Spleen (tissue), 13 donors: ENCODE results near the gene NCAPH2. TPM values are rescaled to one million over a fixed set of nuclear protein-coding genes. Genes with fewer than 3 reads are reported as not detected.

Experiments
- DNase-seq: peaks from one replicate; pipeline ENCODE4 v3.0.0-alpha.2; 2020
- H3K27ac ChIP-seq, 8 donors: fragments of 200-600 bp; sonication (generic) in 7 of 8; 1 replicate in 4 of 8; 2 replicates in 4 of 8; pipeline versions ENCODE4 v1.5.0 to v1.8.0; 2016 to 2021; ENCODE audit warnings: inconsistent platforms in 4 of 8, mild to moderate bottlenecking in 4 of 8, moderate library complexity in 1 of 8
- H3K27me3 ChIP-seq, 7 donors: fragments of 200-600 bp; sonication (generic) in 6 of 7; replicated peaks in 1 of 7; 1 replicate in 4 of 7; 2 replicates in 3 of 7; pipeline versions ENCODE4 v1.5.0 to v1.8.0; 2016 to 2021; ENCODE audit warnings: inconsistent platforms in 3 of 7, mild to moderate bottlenecking in 1 of 7
- H3K36me3 ChIP-seq, 6 donors: fragments of 200-600 bp; sonication (generic) in 5 of 6; 1 replicate in 4 of 6; 2 replicates in 2 of 6; pipeline versions ENCODE4 v1.5.0 to v1.8.0; 2016 to 2021; ENCODE audit warnings: inconsistent platforms in 2 of 6
- H3K4me1 ChIP-seq, 6 donors: fragments of 200-600 bp; sonication (generic) in 5 of 6; 1 replicate in 3 of 6; 2 replicates in 3 of 6; pipeline versions ENCODE4 v1.5.0 to v1.8.0; 2016 to 2021; ENCODE audit warnings: inconsistent platforms in 3 of 6
- H3K4me3 ChIP-seq, 8 donors: fragments of 200-600 bp; sonication (generic) in 7 of 8; 1 replicate in 4 of 8; 2 replicates in 4 of 8; pipeline versions ENCODE4 v1.5.0 to v1.8.0; 2016 to 2021; ENCODE audit warnings: inconsistent platforms in 4 of 8, mild to moderate bottlenecking in 4 of 8, moderate library complexity in 2 of 8
- H3K9me3 ChIP-seq, 8 donors: fragments of 200-600 bp; sonication (generic) in 7 of 8; 1 replicate in 4 of 8; 2 replicates in 4 of 8; pipeline versions ENCODE4 v1.5.0 to v1.8.0; 2016 to 2021; ENCODE audit warnings: inconsistent platforms in 4 of 8
- POLR2A ChIP-seq, 3 donors: fragments of 450-650 bp; IDR thresholded peaks; one replicate each; pipeline ENCODE4 v1.5.1; 2017; ENCODE audit warnings: antibody characterized with exemption in 3 of 3, mild to moderate bottlenecking in 1 of 3
- POLR2AphosphoS5 ChIP-seq, 3 donors: sonication (generic); formaldehyde crosslinking; IDR thresholded peaks; one replicate each; pipeline ENCODE4 v1.5.1; 2017; ENCODE audit warnings: antibody characterized with exemption in 3 of 3
- WGBS, 5 donors: extraction: QIAGEN DNeasy Blood & Tissue Kit in 3 of 5; methylation state at CpG; one replicate each; pipeline versions ENCODE4 v1.1.5 to v1.1.7; 2013 to 2018; 5-methylcytosine and 5-hydroxymethylcytosine counted together
- intact Hi-C: fragments of 100-400 bp; cut with DNase I; formaldehyde crosslinking; loops from one replicate; pipeline ENCODE4 v1.15.0; 2023; ENCODE audit warnings: low total_unique reads
- long read RNA-seq, 2 donors: transcript quantifications; one replicate each; lab custom pipeline, GENCODE V29; 2026
- polyA plus RNA-seq, 3 donors: library from polyadenylated mRNA; stranded (reverse); fragments of 200-250 nt; gene quantifications; one replicate each; pipeline ENCODE4 v1.2.1, GENCODE V29; 2013
- total RNA-seq, 7 donors: library from RNA; depleted of rRNA in 3 of 7; stranded (reverse); fragments of >200 nt in 3 of 7; fragmentation: NEBNext Ultra II Directional in 4 of 7; extraction: Animal tissue kit (Norgen Biotek cat#: 25700) in 4 of 7; gene quantifications; one replicate each; pipeline versions ENCODE4 v1.1.0 to v1.2.1, GENCODE V29; 2016 to 2021
- TF ChIP-seq, protein P1 (sequence below), 11 experiments: fragments of 200-600 bp in 7 of 11; fragments of 450-650 bp in 4 of 11; sonication (generic) in 4 of 11; IDR thresholded peaks in 8 of 11; conservative IDR thresholded peaks in 3 of 11; 1 replicate in 7 of 11; 2 replicates in 4 of 11; pipeline versions ENCODE4 v1.4.0 to v1.8.0; 2016 to 2021; ENCODE audit warnings: antibody characterized with exemption in 11 of 11, inconsistent platforms in 4 of 11, mild to moderate bottlenecking in 1 of 11
- donor health status: healthy with polysubstance abuse.
- donor health status: DM: no; HTN: no; CAD: no; lungs with moderate emphysema.
- donor health status: DM: no; HTN: no; CAD: no.
- donor health status: Bipolar disorder and iron deficiency.
- donor health status: healthy.
- donor health status: DM: no; HTN: no; CAD: no.
- donor health status: DM: yes; HTN: yes; CAD: no.

The NCAPH2 gene
- total RNA-seq (10 to 100 TPM; 33.9 to 48.0 (median 38.1) TPM), polyA plus RNA-seq (10 to 100 TPM; 31.4 to 43.1 (median 35.0) TPM)
- long read RNA-seq, donor 1, transcript NCAPH2-205 (20 exons, 2,037 nt) = major isoform, 6 of 6 reads
- long read RNA-seq, donor 1, partial matches to known transcripts = 0 of 6 reads
- long read RNA-seq, donor 1, other reads (novel, unspliced or antisense) = 0 of 6 reads
- long read RNA-seq, donor 2, transcript NCAPH2-205 (20 exons, 2,037 nt) = major isoform, 5 of 6 reads
- long read RNA-seq, donor 2, partial matches to known transcripts = 0 of 6 reads
- long read RNA-seq, donor 2, other reads (novel, unspliced or antisense) = 0 of 6 reads

GRCh38 chr22:50507991-50508884, at the start of gene NCAPH2:
Gene NCAPH2 (plus strand): TSS chr22:50508224. CDS start chr22:50508338, 114 bp downstream.
- peak; percentile 99 for DNase-seq
- Histone ChIP-seq H3K4me3 (peak within 1 kb of the TSS; percentile 63 to 96 (median 84)), H3K36me3 (peaks cover 0 to 56% (median 26%) of the 10 kb centered on the region in 6 donors), H3K4me1 (peaks cover 18 to 60% (median 33%) of the 10 kb centered on the region in 6 donors), H3K27me3 (no peaks in the 10 kb centered on the region), H3K9me3 (no peaks in the 10 kb centered on the region), H3K27ac (peak within 1 kb of the TSS; percentile 82 to 97 (median 93))
- 0 to 2% (median 1%) methylated on average over 21 to 76 of the region's 76 CpGs for WGBS, 5 donors
- intact Hi-C loops = no loop called here
- TF ChIP-seq, protein P1, sequence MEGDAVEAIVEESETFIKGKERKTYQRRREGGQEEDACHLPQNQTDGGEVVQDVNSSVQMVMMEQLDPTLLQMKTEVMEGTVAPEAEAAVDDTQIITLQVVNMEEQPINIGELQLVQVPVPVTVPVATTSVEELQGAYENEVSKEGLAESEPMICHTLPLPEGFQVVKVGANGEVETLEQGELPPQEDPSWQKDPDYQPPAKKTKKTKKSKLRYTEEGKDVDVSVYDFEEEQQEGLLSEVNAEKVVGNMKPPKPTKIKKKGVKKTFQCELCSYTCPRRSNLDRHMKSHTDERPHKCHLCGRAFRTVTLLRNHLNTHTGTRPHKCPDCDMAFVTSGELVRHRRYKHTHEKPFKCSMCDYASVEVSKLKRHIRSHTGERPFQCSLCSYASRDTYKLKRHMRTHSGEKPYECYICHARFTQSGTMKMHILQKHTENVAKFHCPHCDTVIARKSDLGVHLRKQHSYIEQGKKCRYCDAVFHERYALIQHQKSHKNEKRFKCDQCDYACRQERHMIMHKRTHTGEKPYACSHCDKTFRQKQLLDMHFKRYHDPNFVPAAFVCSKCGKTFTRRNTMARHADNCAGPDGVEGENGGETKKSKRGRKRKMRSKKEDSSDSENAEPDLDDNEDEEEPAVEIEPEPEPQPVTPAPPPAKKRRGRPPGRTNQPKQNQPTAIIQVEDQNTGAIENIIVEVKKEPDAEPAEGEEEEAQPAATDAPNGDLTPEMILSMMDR (IDR thresholded peaks at IDR 0.05 in 8 of 11, conservative IDR thresholded peaks at IDR 0.05 in 3 of 11) = peak in 3 of 11 experiments; percentile 3 to 22 (median 8)
- TF ChIP-seq POLR2A (IDR thresholded peaks at IDR 0.05) (peak; percentile 24 to 64 (median 56)), POLR2AphosphoS5 (IDR thresholded peaks at IDR 0.05) (peak; percentile 95 to 98 (median 96))

- no peak for DNase-seq
- H3K4me3 ChIP-seq = no peak overlapping the region
- H3K4me1 ChIP-seq = no peaks in the 10 kb centered on the region
- H3K27me3 ChIP-seq = no peaks in the 10 kb centered on the region
- WGBS, 5 donors = 90 to 95% (median 92%) methylated on average over 22 of the region's 22 CpGs
- TF ChIP-seq, protein P1 (IDR thresholded peaks at IDR 0.05 in 8 of 11, conservative IDR thresholded peaks at IDR 0.05 in 3 of 11) = no peak
- TF ChIP-seq POLR2AphosphoS5 (IDR thresholded peaks at IDR 0.05) (peak in 2 of 3 donors; percentile 7 to 43), POLR2A (IDR thresholded peaks at IDR 0.05) (no peak)
- H3K36me3 ChIP-seq = peaks cover 0 to 100% (median 96%) of the 10 kb centered on the region in 6 donors
- H3K27ac ChIP-seq = no peak overlapping the region
- intact Hi-C loops = no loop called here
- H3K9me3 ChIP-seq = no peaks in the 10 kb centered on the region
Measured at GRCh38 chr22:50459016-50459415, 49.0 kb upstream of the NCAPH2 start.

DNA sequence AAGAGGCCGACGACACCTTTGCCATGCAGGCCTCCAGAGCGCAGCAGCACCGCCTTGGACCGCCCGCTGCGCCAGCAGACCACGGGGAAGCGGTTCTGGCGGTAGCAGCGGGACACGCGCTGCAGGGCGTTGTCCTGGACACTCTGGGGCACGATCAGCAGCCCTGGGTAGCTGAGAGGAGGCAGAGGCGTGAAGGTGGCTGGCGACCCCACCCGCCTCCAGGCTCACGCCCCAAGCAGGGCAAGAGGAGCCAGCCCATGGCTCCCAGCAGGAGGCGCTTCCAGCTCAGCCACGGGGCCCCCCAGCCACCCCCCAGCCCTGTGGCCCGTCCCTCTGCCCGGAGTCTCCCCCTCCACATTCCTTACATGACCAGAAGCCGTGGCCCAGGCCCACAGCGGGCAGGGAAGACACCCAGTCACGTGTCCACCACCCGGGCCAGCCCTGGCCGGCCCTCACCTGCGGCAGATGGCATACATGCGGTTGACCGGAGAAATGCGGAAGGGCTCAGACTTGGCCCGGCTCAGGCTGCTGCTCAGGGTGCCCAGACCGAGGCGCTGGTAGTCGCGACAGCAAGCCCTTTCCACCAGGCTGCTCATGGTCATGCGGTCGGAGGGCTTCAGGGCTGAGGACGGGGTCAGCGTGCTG, 48.4 kb upstream of the NCAPH2 start:
- intact Hi-C loops = no loop called here
- TF ChIP-seq POLR2AphosphoS5 (IDR thresholded peaks at IDR 0.05) = peak in 1 of 3 donors; percentile 62
- no peak for TF ChIP-seq POLR2A (IDR thresholded peaks at IDR 0.05)
- TF ChIP-seq, protein P1 (IDR thresholded peaks at IDR 0.05 in 8 of 11, conservative IDR thresholded peaks at IDR 0.05 in 3 of 11) = peak in 1 of 11 experiments; percentile 21
- no peak for DNase-seq
- Histone ChIP-seq H3K4me1 (no peaks in the 10 kb centered on the region), H3K36me3 (peaks cover 4 to 100% (median 96%) of the 10 kb centered on the region in 6 donors), H3K27me3 (no peaks in the 10 kb centered on the region), H3K4me3 (no peak overlapping the region), H3K9me3 (no peaks in the 10 kb centered on the region), H3K27ac (no peak overlapping the region)
- WGBS, 5 donors = 93 to 96% (median 95%) methylated on average over 25 to 41 of the region's 41 CpGs
